ENCODE data around the gene PRTN3. TPM values are rescaled to one million over a fixed set of nuclear protein-coding genes. Genes with fewer than 3 reads are reported as not detected.

PRTN3 gene
- total and polyA plus RNA-seq, 2 of the 4 experiments (the other 2 are of a cell fraction), result not detected

DNA sequence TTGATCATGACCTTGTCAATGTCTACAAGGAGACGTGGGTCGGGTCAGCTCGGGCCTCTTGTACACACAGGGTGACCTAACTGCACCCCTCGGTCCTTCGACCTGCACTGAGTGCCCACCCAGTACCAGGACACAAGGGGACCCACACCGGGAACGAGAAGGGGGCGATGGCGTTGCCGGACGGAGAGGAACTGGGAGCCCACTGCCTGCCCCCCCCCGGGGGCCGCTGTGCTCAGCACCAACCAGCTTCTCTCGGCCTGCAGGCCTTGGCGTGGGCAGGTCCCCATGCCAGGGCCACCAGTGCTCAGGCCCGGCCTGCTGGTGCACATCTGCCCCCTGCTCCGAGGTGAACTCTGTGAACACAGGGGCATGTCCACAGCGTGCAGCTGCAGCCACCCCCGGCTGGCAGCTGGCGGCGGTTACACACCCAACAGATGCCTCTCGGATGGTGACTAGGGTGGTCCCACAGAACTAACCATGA, 32.8 kb downstream of the PRTN3 start:
- Histone ChIP-seq H2BK5ac (ENCODE audit: low read depth, low read length, poor library complexity, severe bottlenecking) (no peak overlapping the region), H3K36me3 (ENCODE audit: control insufficient read depth, insufficient read depth, low read length) (peaks cover 34% of the 10 kb centered on the region), H2BK120ac (ENCODE audit: low read depth, low read length) (no peak overlapping the region), H2AK5ac (ENCODE audit: low read depth, low read length) (no peak overlapping the region), H3K56ac (ENCODE audit: extremely low read depth, insufficient read depth, low read length) (no peak overlapping the region), H3K9ac (ENCODE audit: low read depth, low read length) (no peak overlapping the region), H3K18ac (ENCODE audit: low read depth, low read length) (no peak overlapping the region), H3K79me1 (ENCODE audit: low read depth in 1 of 2, low read length in 2 of 2) (peaks cover 0 to 9% of the 10 kb centered on the region in 2 experiments; a peak in 1 of 4 replicates), H4K91ac (ENCODE audit: insufficient read depth, low read depth, low read length) (no peak overlapping the region), H3K14ac (replicated peaks; ENCODE audit: low read depth, low read length) (no peak overlapping the region), H3K27me3 (ENCODE audit: control insufficient read depth, insufficient read depth, low read length) (no peaks in the 10 kb centered on the region), H3K23ac (ENCODE audit: low read depth, low read length) (no peak overlapping the region), H3K4ac (ENCODE audit: low read depth, low read length) (no peak overlapping the region), H3K9me1 (ENCODE audit: insufficient read depth, low read length) (no peaks in the 10 kb centered on the region; the same call in 1 of the 2 replicates), H4K20me1 (ENCODE audit: insufficient read depth, low read length) (peaks cover 20% of the 10 kb centered on the region), H2BK15ac (ENCODE audit: low read depth, low read length) (no peak overlapping the region), H3K4me2 (ENCODE audit: low read depth, low read length) (no peak overlapping the region), H3K9me3 (ENCODE audit: control insufficient read depth, insufficient read depth, low read length) (no peaks in the 10 kb centered on the region), H2AFZ (replicated peaks; ENCODE audit: low read length, poor library complexity) (no peak overlapping the region), H4K8ac (ENCODE audit: low read depth in 2 of 2, low read length in 2 of 2) (no peak overlapping the region), H3K4me1 (ENCODE audit: control insufficient read depth, insufficient read depth, low read length) (peaks cover 20% of the 10 kb centered on the region), H3K27ac (ENCODE audit: insufficient read depth, low read length) (no peak overlapping the region), H4K5ac (ENCODE audit: low read depth, low read length) (no peak overlapping the region), H2BK20ac (ENCODE audit: low read depth, low read length) (no peak overlapping the region), H3K4me3 (ENCODE audit: insufficient read depth, low read depth, low read length) (no peak overlapping the region), H2AK9ac (replicated peaks; ENCODE audit: low read depth, low read length, poor library complexity) (no peak overlapping the region)
- BruUV-seq (replicated peaks), result no TSS peak
- POLR2A ChIA-PET (ENCODE audit: unreplicated experiment), result no interaction called here
- 92% methylated on average over 7 of the region's 22 CpGs; no CpG with 5 or more reads in 1 of the 2 experiments for WGBS, 2 experiments (ENCODE audit: extremely low coverage in 2 of 2, insufficient read length in 1 of 2)
- CTCF ChIA-PET, result no interaction called here
- in situ Hi-C loops (cut with MboI; ENCODE audit: low sequenced_read_pairs) (no loop called here), dilution Hi-C loops (cut with HindIII; ENCODE audit: low sequenced_read_pairs, unreplicated experiment) (no loop called here), intact Hi-C loops (cut with micrococcal nuclease) (no loop called here)
- no peak for ATAC-seq (ENCODE audit: low read depth)
- DNase-seq, result no peak
- TF ChIP-seq BHLHE40 (IDR thresholded peaks at IDR 0.05; ENCODE audit: low read depth, low read length) (no peak), CHD1 (IDR thresholded peaks at IDR 0.05; ENCODE audit: low read depth, low read length) (no peak), NFE2L2 (IDR thresholded peaks at IDR 0.05; ENCODE audit: low read depth, low read length) (no peak), MAZ (IDR thresholded peaks at IDR 0.05; ENCODE audit: borderline replicate concordance, low read depth, low read length) (no peak), CEBPB (IDR thresholded peaks at IDR 0.05; ENCODE audit: low read depth, low read length) (no peak), FOS (IDR thresholded peaks at IDR 0.05; ENCODE audit: low read depth, low read length) (no peak), CTCF (conservative IDR thresholded peaks at IDR 0.05; ENCODE audit: low read depth, low read length) (no peak)
- TF ChIP-seq, protein P1, sequence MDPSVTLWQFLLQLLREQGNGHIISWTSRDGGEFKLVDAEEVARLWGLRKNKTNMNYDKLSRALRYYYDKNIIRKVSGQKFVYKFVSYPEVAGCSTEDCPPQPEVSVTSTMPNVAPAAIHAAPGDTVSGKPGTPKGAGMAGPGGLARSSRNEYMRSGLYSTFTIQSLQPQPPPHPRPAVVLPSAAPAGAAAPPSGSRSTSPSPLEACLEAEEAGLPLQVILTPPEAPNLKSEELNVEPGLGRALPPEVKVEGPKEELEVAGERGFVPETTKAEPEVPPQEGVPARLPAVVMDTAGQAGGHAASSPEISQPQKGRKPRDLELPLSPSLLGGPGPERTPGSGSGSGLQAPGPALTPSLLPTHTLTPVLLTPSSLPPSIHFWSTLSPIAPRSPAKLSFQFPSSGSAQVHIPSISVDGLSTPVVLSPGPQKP (IDR thresholded peaks at IDR 0.05; ENCODE audit: borderline replicate concordance, low read depth, low read length), result no peak
